ENCODE measurements around the gene CAV1. TPM values are rescaled to one million over a fixed set of nuclear protein-coding genes. Genes with fewer than 3 reads are reported as not detected.
A peak's percentile ranks its signal among the peaks of the same experiment; 100 is the strongest.
"Not testable (repeated sequence)": the region's sequence is repeated elsewhere in the genome, so short reads cannot be mapped to it uniquely, and the experiment has no call there.

CAV1 gene, protein sequence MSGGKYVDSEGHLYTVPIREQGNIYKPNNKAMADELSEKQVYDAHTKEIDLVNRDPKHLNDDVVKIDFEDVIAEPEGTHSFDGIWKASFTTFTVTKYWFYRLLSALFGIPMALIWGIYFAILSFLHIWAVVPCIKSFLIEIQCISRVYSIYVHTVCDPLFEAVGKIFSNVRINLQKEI
- total RNA-seq: 10 to 100 TPM; 33.1 to 39.9 TPM
- polyA plus RNA-seq (ENCODE audit: insufficient read depth, low read depth, low replicate concordance): 84.2 TPM
- long read RNA-seq, donor 1, transcript CAV1-202 (2 exons, 2,628 nt): minor isoform, 11 of 24 reads
- long read RNA-seq, donor 1, transcript CAV1-201 (3 exons, 2,704 nt): major isoform, 12 of 24 reads
- long read RNA-seq, donor 1, partial matches to known transcripts: 0 of 24 reads
- long read RNA-seq, donor 1, other reads (novel, unspliced or antisense): 0 of 24 reads
- long read RNA-seq, donor 2, transcript CAV1-201 (3 exons, 2,704 nt): minor isoform, 6 of 15 reads
- long read RNA-seq, donor 2, transcript CAV1-202 (2 exons, 2,628 nt): major isoform, 8 of 15 reads
- long read RNA-seq, donor 2, partial matches to known transcripts: 0 of 15 reads
- long read RNA-seq, donor 2, other reads (novel, unspliced or antisense): 0 of 15 reads

DNA sequence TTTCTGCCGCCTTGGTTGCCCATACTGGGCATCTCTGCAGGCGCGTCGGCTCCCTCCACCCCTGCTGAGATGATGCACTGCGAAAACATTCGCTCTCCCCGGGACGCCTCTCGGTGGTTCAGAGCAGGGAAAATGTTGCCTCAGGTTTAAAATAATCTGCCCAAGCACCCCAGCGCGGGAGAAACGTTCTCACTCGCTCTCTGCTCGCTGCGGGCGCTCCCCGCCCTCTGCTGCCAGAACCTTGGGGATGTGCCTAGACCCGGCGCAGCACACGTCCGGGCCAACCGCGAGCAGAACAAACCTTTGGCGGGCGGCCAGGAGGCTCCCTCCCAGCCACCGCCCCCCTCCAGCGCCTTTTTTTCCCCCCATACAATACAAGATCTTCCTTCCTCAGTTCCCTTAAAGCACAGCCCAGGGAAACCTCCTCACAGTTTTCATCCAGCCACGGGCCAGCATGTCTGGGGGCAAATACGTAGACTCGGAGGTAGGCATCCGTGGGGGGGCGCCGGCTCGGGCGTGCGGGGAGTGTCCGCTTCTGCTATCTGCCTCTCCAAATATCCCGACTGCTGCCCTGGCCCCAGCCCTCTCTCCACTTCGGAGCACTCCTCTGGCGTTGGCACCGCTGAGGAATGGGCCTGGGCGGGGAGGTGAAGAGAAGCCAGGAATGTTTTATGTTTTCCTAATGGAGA lies at the start of gene CAV1:
Gene CAV1, plus strand, starts transcription at position 428 of the 689 bp plus-strand sequence. Its CDS starts 27 bp downstream, at position 455.
- DNase-seq: peak; percentile 83
- TF ChIP-seq, protein P1, sequence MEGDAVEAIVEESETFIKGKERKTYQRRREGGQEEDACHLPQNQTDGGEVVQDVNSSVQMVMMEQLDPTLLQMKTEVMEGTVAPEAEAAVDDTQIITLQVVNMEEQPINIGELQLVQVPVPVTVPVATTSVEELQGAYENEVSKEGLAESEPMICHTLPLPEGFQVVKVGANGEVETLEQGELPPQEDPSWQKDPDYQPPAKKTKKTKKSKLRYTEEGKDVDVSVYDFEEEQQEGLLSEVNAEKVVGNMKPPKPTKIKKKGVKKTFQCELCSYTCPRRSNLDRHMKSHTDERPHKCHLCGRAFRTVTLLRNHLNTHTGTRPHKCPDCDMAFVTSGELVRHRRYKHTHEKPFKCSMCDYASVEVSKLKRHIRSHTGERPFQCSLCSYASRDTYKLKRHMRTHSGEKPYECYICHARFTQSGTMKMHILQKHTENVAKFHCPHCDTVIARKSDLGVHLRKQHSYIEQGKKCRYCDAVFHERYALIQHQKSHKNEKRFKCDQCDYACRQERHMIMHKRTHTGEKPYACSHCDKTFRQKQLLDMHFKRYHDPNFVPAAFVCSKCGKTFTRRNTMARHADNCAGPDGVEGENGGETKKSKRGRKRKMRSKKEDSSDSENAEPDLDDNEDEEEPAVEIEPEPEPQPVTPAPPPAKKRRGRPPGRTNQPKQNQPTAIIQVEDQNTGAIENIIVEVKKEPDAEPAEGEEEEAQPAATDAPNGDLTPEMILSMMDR (IDR thresholded peaks at IDR 0.05): peak in 2 of 3 experiments; percentile 6 to 13
- no peak for TF ChIP-seq POLR2A (IDR thresholded peaks at IDR 0.05)
- H3K27me3 ChIP-seq: no peaks in the 10 kb centered on the region
- H3K27ac ChIP-seq: peak within 1 kb of the TSS; percentile 82 to 94
- peaks cover 11% of the 10 kb centered on the region for H3K4me1 ChIP-seq
- intact Hi-C loops (cut with DNase I; ENCODE audit: low total_unique reads): loop anchor here (5.0 kb wide), 1 partner anchor 63 kb away; no protein-coding TSS in a partner anchor
- WGBS, 2 donors: 0 to 1% methylated on average over 36 to 42 of the region's 42 CpGs
- no peaks in the 10 kb centered on the region for H3K9me3 ChIP-seq
- H3K36me3 ChIP-seq (ENCODE audit: low read depth, missing control alignments): no peaks in the 10 kb centered on the region
- H3K4me3 ChIP-seq: peak within 1 kb of the TSS; percentile 67 to 78

- DNase-seq: no peak
- no peak overlapping the region for H3K4me3 ChIP-seq
- 54 to 97% methylated on average over 1 of the region's 1 CpG for WGBS, 2 donors
- H3K36me3 ChIP-seq (ENCODE audit: low read depth, missing control alignments): no peaks in the 10 kb centered on the region
- H3K27ac ChIP-seq: no peak overlapping the region
- intact Hi-C loops (cut with DNase I; ENCODE audit: low total_unique reads): no loop called here
- no peaks in the 10 kb centered on the region for H3K4me1 ChIP-seq
- TF ChIP-seq POLR2A (IDR thresholded peaks at IDR 0.05): no peak
- TF ChIP-seq, protein P1 (IDR thresholded peaks at IDR 0.05): no peak
- no peaks in the 10 kb centered on the region for H3K27me3 ChIP-seq
- no peaks in the 10 kb centered on the region for H3K9me3 ChIP-seq
Observed at GRCh38 chr7:116477625-116478024, 47.2 kb upstream of the CAV1 start.

GRCh38 chr7:116478834-116479233 lies 46.0 kb upstream of the CAV1 start:
- TF ChIP-seq POLR2A (IDR thresholded peaks at IDR 0.05): no peak
- TF ChIP-seq, protein P1 (IDR thresholded peaks at IDR 0.05): no peak
- Histone ChIP-seq H3K4me1 (no peaks in the 10 kb centered on the region), H3K27ac (no peak overlapping the region), H3K36me3 (ENCODE audit: low read depth, missing control alignments) (no peaks in the 10 kb centered on the region), H3K9me3 (no peaks in the 10 kb centered on the region), H3K27me3 (no peaks in the 10 kb centered on the region), H3K4me3 (no peak overlapping the region)
- 73 to 76% methylated on average over 2 of the region's 2 CpGs for WGBS, 2 donors
- DNase-seq: no peak
- intact Hi-C loops (cut with DNase I; ENCODE audit: low total_unique reads): no loop called here

GRCh38 chr7:116483271-116483942 lies 41.4 kb upstream of the CAV1 start:
- intact Hi-C loops (cut with DNase I; ENCODE audit: low total_unique reads): no loop called here
- 60 to 68% methylated on average over 2 of the region's 2 CpGs for WGBS, 2 donors
- no peak for DNase-seq
- H3K4me1 ChIP-seq: no peaks in the 10 kb centered on the region
- no peaks in the 10 kb centered on the region for H3K9me3 ChIP-seq
- H3K36me3 ChIP-seq (ENCODE audit: low read depth, missing control alignments): no peaks in the 10 kb centered on the region
- no peak overlapping the region for H3K27ac ChIP-seq
- no peaks in the 10 kb centered on the region for H3K27me3 ChIP-seq
- TF ChIP-seq POLR2A (IDR thresholded peaks at IDR 0.05): no peak
- TF ChIP-seq, protein P1 (IDR thresholded peaks at IDR 0.05): no peak
- no peak overlapping the region for H3K4me3 ChIP-seq

DNA sequence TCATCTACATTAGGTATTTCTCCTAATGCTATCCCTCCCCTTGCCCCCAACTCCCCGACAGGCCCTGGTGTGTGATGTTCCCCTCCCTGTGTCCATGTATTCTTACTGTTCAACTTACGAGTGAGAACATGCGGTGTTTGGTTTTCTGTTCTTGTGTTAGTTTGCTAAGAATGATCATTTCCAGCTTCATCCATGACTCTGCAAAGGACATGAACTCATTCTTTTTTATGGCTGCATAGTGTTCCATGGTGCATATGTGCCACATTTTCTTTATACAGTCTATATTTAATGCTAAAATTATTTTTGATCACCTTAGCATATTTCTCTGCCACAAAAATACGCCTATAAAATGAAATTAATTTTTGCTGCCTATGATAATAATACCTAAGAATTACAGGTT lies 40.4 kb upstream of the CAV1 start:
- H3K27me3 ChIP-seq; H3K9me3 ChIP-seq; DNase-seq; H3K27ac ChIP-seq; intact Hi-C loops (cut with DNase I; ENCODE audit: low total_unique reads); H3K36me3 ChIP-seq (ENCODE audit: low read depth, missing control alignments); H3K4me3 ChIP-seq; H3K4me1 ChIP-seq: not testable (repeated sequence)
- WGBS, 2 donors: 93 to 94% methylated on average over 4 of the region's 4 CpGs

Measured in testis (tissue), 5 donors.